HepG2 (cell line): ENCODE results near the gene HNRNPC. TPM values are rescaled to one million over a fixed set of nuclear protein-coding genes. Genes with fewer than 3 reads are reported as not detected.

Experiments used
- CC2D1A ChIP-seq: sonication (generic); formaldehyde crosslinking; IDR thresholded peaks from 2 replicates; pipeline ENCODE4 v1.8.1; 2023; ENCODE audit warnings: mild to moderate bottlenecking, missing genetic modification reagents
- CHCHD3 ChIP-seq: sonication (generic); formaldehyde crosslinking; IDR thresholded peaks from 2 replicates; pipeline ENCODE4 v1.8.0; 2022; ENCODE audit warnings: mild to moderate bottlenecking, missing genetic modification reagents, moderate library complexity
- E2F1 ChIP-seq: sonication (generic); formaldehyde crosslinking; IDR thresholded peaks from 2 replicates; pipeline ENCODE4 v1.5.0; 2020; ENCODE audit warnings: missing genetic modification reagents
- IRF1 ChIP-seq: sonication (generic); formaldehyde crosslinking; IDR thresholded peaks from 2 replicates; pipeline ENCODE4 v1.4.0; 2020; ENCODE audit warnings: low read depth, mild to moderate bottlenecking, missing genetic modification reagents
- NFE2L2 ChIP-seq: fragments of 150-350 bp; IDR thresholded peaks from 2 replicates; pipeline ENCODE4 v1.6.1; 2014; ENCODE audit warnings: low read length
- PATZ1 ChIP-seq: sonication (generic); formaldehyde crosslinking; IDR thresholded peaks from 2 replicates; pipeline ENCODE4 v1.4.0; 2020; ENCODE audit warnings: missing genetic modification reagents
- RAD51 ChIP-seq: fragments of 450-650 bp; IDR thresholded peaks from 2 replicates; pipeline ENCODE4 v1.6.1; 2016; ENCODE audit warnings: borderline replicate concordance
- RARA ChIP-seq: IDR thresholded peaks from 2 replicates; pipeline ENCODE4 v1.6.1; 2016; ENCODE audit warnings: missing genetic modification reagents, missing compliant biosample characterization
- SRSF1 ChIP-seq: fragments of 200-400 bp; formaldehyde crosslinking; optimal IDR thresholded peaks from 2 replicates; pipeline ENCODE3; 2017; ENCODE audit warnings: mild to moderate bottlenecking, low read depth, low read length, moderate library complexity
- TEAD2 ChIP-seq: sonication (generic); formaldehyde crosslinking; IDR thresholded peaks from 2 replicates; pipeline ENCODE4 v1.9.0; 2021; ENCODE audit warnings: missing genetic modification reagents
- THAP9 ChIP-seq: sonication (generic); formaldehyde crosslinking; IDR thresholded peaks from 2 replicates; pipeline ENCODE4; 2020; ENCODE audit warnings: missing genetic modification reagents, mild to moderate bottlenecking, borderline replicate concordance
- ZBED4 ChIP-seq: sonication (generic); formaldehyde crosslinking; IDR thresholded peaks from 2 replicates; pipeline ENCODE4 v1.4.0; 2020; ENCODE audit warnings: missing genetic modification reagents, borderline replicate concordance
- ZBTB8A ChIP-seq: sonication (generic); formaldehyde crosslinking; IDR thresholded peaks from 2 replicates; pipeline ENCODE4 v1.4.0; 2020; ENCODE audit warnings: mild to moderate bottlenecking, low read depth, missing genetic modification reagents, borderline replicate concordance
- ZNF121 ChIP-seq: sonication (generic); formaldehyde crosslinking; IDR thresholded peaks from 2 replicates; pipeline ENCODE4 v1.5.0; 2020; ENCODE audit warnings: mild to moderate bottlenecking, missing genetic modification reagents
- ZNF225 ChIP-seq: sonication (generic); formaldehyde crosslinking; IDR thresholded peaks from 2 replicates; pipeline ENCODE4 v1.4.0; 2020; ENCODE audit warnings: mild to moderate bottlenecking, missing genetic modification reagents
- ZNF441 ChIP-seq: sonication (generic); formaldehyde crosslinking; IDR thresholded peaks from 2 replicates; pipeline ENCODE4 v1.7.0; 2021; ENCODE audit warnings: missing genetic modification reagents, borderline replicate concordance
- ZNF7 ChIP-seq: IDR thresholded peaks from 2 replicates; pipeline ENCODE4 v1.6.1; 2016; ENCODE audit warnings: missing biosample characterization, missing genetic modification reagents
- ZNF790 ChIP-seq: sonication (generic); formaldehyde crosslinking; IDR thresholded peaks from 2 replicates; pipeline ENCODE4 v1.8.0; 2022; ENCODE audit warnings: missing genetic modification reagents, mild to moderate bottlenecking, borderline replicate concordance
- ZNF792 ChIP-seq: IDR thresholded peaks from 2 replicates; pipeline ENCODE4 v1.6.1; 2016
- polyA plus RNA-seq, 8 experiments: library from polyadenylated mRNA; depleted of rRNA in 3 of 8; stranded (reverse) in 7 of 8; unstranded in 1 of 8; fragments of >200 nt; fragmentation: Illumina TruSeq in 4 of 8; extraction: Trizol in 4 of 8; gene quantifications; 2 replicates each; pipeline versions ENCODE4 v1.2.1 to v1.2.3, GENCODE V29; 2011 to 2016; ENCODE audit warnings: low read depth in 4 of 8, missing spikeins in 1 of 8, mixed read lengths in 1 of 8; ENCODE audit not compliant: insufficient read depth in 1 of 8
- total RNA-seq, 5 experiments: library from RNA; depleted of rRNA; stranded (reverse); fragments of >200 nt; fragmentation: Illumina TruSeq; extraction: Trizol; gene quantifications; 2 replicates each; pipeline ENCODE4 v1.2.3, GENCODE V29; 2016; ENCODE audit warnings: low read depth in 1 of 5

Gene HNRNPC
- total and polyA plus RNA-seq, 2 of the 13 experiments (the other 11 are each of a cell fraction or from before 2014, with no cell fraction given) = 628 to 1,099 TPM

GRCh38 chr14:21302013-21302835, 33.0 kb upstream of the HNRNPC start (continued):
- TF ChIP-seq IRF1 (CRISPR knock-in tag) = no peak
- TF ChIP-seq ZNF790 = no peak
- no peak for TF ChIP-seq E2F1
- no peak for TF ChIP-seq CHCHD3 (CRISPR knock-in tag)
- TF ChIP-seq CC2D1A (CRISPR knock-in tag) = no peak
- no peak for TF ChIP-seq ZNF225
- TF ChIP-seq NFE2L2 = no peak
- TF ChIP-seq ZNF792 (CRISPR knock-in tag) = peak; percentile 36; the same call in 1 of the 2 replicates
- TF ChIP-seq RARA (CRISPR knock-in tag) = peak; percentile 58
- TF ChIP-seq TEAD2 (CRISPR knock-in tag) = no peak
- no peak for TF ChIP-seq THAP9 (CRISPR knock-in tag)
- TF ChIP-seq ZNF7 (CRISPR knock-in tag) = no peak
- TF ChIP-seq RAD51 = no peak
- TF ChIP-seq SRSF1 = no peak
- no peak for TF ChIP-seq ZNF121 (CRISPR knock-in tag)
- no peak for TF ChIP-seq PATZ1 (CRISPR knock-in tag)
- TF ChIP-seq ZBTB8A (CRISPR knock-in tag) = no peak
- TF ChIP-seq ZNF441 (CRISPR knock-in tag) = no peak
- TF ChIP-seq ZBED4 (CRISPR knock-in tag) = no peak
